Endothelial cell of umbilical vein (primary cell): ENCODE data around the gene CSAG3.

Experiments
- CTCF ChIP-seq, 2 donors: IDR thresholded peaks; 1 replicate in 1 of 2; 2 replicates in 1 of 2; pipeline ENCODE4 v1.5.1; 2011; ENCODE audit warnings: low read length in 2 of 2, mild to moderate bottlenecking in 2 of 2, moderate library complexity in 2 of 2, control low read depth in 1 of 2, inconsistent platforms in 1 of 2, low read depth in 1 of 2; ENCODE audit not compliant: insufficient read depth in 1 of 2; ENCODE audit errors: extremely low read depth in 1 of 2
- EZH2 ChIP-seq: IDR thresholded peaks from 2 replicates; pipeline ENCODE4 v1.6.1; 2012; ENCODE audit warnings: borderline replicate concordance, low read depth, mild to moderate bottlenecking, moderate library complexity, low read length, inconsistent platforms; ENCODE audit not compliant: severe bottlenecking
- GATA2 ChIP-seq: IDR thresholded peaks from 2 replicates; pipeline ENCODE4 v1.7.0; 2011; ENCODE audit warnings: low read depth, mild to moderate bottlenecking, moderate library complexity, mixed read lengths, low read length; ENCODE audit not compliant: insufficient read length, insufficient read depth
- MYC ChIP-seq: IDR thresholded peaks from one replicate; pipeline ENCODE4 v1.6.1; 2011; ENCODE audit warnings: mild to moderate bottlenecking, low read depth, low read length
- POLR2A ChIP-seq: IDR thresholded peaks from 2 replicates; pipeline ENCODE4 v1.6.1; 2012; ENCODE audit warnings: low read depth, mild to moderate bottlenecking, control low read depth, low read length
- POLR2AphosphoS5 ChIP-seq: IDR thresholded peaks from 2 replicates; pipeline ENCODE4 v1.6.1; 2012; ENCODE audit warnings: low read depth, mild to moderate bottlenecking, control low read depth, low read length, moderate library complexity; ENCODE audit not compliant: insufficient read depth
- TF ChIP-seq, protein P1 (sequence below): IDR thresholded peaks from 2 replicates; pipeline ENCODE4 v1.6.1; 2011; ENCODE audit not compliant: insufficient read depth, insufficient read length

DNA sequence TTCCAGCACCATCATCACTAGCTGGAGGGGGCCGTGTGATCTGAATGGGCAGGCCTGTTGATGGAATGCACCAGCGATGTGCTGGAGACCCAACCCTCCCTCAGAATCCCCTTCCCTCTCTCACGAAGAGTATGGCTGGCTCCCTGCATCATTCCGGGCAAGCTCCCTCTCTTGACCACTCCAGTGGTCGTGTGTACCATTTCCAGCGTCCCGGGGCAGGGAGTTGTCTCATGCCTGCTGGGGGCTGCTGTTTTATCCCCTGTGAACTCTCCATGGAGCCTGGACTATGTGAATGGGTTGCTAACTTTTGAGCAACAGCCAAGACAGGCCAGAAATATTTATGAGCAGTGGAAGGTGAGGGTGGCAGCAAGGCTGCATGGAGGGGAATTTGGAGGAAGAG lies 33.6 kb upstream of the CSAG3 start:
- TF ChIP-seq CTCF (IDR thresholded peaks at IDR 0.05; ENCODE audit: extremely low read depth in 1 of 2, insufficient read depth in 1 of 2, low read depth in 1 of 2, low read length in 2 of 2) (no peak), POLR2A (no peak), EZH2 (no peak), MYC (no peak), POLR2AphosphoS5 (no peak), GATA2 (no peak)
- TF ChIP-seq, protein P1, sequence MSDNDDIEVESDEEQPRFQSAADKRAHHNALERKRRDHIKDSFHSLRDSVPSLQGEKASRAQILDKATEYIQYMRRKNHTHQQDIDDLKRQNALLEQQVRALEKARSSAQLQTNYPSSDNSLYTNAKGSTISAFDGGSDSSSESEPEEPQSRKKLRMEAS, result no peak
